Kasumi-1 (cell line): ENCODE data around the gene CD27.

Experiments
- DNase-seq, 2 experiments: peaks; one replicate each; lab custom pipeline; 2025; lab: John Stamatoyannopoulos, UW

Gene CD27

GRCh38 chr12:6434205-6435140 lies 10.3 kb upstream of the CD27 start:
- no peak for DNase-seq

DNA sequence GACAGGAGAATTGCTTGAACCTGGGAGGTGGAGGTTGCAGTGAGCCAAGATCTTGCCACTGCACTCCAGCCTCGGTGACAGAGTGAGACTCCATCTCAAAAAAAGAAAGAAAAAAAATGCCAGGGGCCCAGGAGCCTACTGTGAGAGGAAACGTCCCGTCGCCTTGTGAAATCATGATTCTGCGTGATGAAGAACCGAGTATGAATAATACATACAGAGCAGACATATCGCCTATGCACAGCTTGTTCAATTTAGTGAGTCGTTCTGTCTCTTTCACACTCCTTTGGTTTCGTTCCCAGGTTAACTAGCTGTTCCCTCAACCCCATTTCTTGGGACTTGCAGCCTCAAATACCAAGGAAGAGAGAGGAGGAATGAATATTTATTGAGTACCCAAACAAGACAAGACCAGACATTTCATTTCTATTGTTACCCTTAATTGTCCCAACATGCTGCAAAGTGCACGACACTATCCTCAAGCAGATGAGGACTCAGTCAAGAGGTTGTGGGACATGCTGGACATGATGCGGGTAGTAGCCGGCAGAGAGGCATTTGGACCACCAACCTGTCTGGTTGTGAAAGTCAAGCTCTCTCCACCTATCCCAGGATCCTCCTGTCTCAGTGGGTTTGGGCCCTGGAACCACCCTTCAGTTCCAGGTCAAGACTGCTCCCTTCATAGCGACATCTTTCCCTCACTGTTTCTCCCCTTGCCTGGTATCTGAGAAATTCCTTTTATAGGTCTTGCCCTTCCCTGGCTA lies 8.6 kb upstream of the CD27 start:
- DNase-seq = no peak

DNA sequence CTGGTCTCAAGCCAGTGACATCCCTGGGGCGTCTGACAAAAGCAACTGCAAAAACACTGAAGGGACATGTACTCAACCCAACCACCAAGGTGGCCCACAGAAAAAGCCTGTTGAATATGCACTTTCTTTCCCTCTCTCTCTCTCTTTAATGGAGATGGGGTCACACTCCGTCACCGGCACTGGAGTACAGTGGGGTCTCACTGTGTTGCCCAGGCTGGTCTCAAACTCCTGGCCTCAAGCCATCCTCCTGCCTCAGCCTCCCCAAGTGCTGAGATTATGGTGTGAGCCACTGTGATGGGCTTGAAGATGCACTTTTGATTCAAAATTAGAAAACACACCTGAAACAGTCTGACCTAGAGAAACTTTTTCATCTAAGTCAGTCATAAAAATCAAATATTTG lies 7.2 kb upstream of the CD27 start:
- no peak for DNase-seq

DNA sequence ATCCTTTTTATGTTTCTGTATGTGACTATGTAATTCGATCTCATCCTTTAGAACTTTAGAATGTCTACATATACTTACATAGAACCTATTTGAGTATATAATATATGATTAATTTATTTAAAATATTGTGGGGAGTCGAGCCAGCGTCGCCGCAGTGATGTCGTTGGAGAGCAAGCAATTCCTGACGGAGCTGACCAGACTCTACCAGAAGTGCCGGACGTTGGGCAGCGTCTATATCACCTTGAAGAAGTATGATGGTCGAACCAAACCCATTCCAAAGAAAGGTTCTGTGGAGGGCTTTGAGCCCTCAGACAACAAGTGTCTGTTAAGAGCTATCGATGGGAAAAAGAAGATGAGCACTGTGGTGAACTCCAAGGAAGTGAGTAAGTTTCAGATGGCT lies 6.4 kb upstream of the CD27 start:
- DNase-seq = no peak

DNA sequence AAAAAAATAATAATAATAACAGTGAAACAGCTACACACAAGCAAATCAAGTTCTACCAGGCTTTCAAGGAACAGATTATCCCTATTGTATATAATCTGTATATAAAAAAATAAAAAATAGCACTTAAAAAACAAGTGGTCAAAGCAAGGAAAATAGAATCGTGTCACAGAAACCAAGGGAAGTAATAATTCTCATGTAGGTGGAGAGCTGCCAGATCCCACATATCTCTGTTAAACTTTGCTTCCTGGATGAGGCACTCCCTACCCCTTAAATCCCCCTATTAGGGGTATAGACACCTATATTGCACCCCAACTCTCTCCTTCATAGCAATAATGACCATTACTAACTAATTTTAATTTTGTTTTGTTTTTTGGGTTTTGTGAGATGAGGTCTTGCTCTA lies 4.4 kb upstream of the CD27 start:
- no peak for DNase-seq

GRCh38 chr12:6442836-6443235 lies 1.9 kb upstream of the CD27 start:
- no peak for DNase-seq

GRCh38 chr12:6443361-6443983 lies 1.3 kb upstream of the CD27 start:
- DNase-seq = no peak

- DNase-seq = no peak
These were observed 724 bp upstream of the CD27 start for GRCh38 chr12:6444031-6444430.

- no peak for DNase-seq
These were observed 5.5 kb downstream of the CD27 start for GRCh38 chr12:6450091-6450868.

GRCh38 chr12:6450869-6451347 lies 6.2 kb downstream of the CD27 start:
- no peak for DNase-seq

DNA sequence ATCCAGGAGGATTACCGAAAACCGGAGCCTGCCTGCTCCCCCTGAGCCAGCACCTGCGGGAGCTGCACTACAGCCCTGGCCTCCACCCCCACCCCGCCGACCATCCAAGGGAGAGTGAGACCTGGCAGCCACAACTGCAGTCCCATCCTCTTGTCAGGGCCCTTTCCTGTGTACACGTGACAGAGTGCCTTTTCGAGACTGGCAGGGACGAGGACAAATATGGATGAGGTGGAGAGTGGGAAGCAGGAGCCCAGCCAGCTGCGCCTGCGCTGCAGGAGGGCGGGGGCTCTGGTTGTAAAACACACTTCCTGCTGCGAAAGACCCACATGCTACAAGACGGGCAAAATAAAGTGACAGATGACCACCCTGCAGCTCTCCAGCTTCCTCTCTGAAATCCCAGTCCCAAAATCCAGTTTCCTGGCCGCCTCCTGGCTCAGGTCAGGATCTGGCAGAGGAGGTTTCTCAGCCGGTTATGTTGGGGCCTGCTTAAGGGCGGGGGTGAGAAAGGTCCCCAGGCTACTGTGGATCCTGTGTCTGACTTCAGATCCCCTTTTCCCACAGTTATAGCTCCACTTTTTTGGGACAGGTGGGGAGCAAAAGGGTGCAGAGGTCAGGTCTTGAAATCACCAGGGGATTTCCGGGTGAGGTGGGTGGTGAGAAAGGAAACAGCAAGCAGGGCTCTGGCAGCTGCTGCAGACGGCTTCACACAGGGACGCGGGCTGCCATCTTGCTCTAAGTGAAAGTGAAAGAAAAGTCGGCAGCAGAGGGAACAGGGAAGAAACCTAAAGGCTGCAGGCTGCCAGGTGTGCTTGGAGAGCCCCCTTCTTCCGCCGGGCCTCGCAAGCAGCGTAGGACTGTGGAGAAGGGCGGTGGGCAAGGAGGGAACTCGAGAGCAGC lies 6.8 kb downstream of the CD27 start, which contains the start of gene TAPBPL:
TSS of gene TAPBPL (plus strand) at position 695 of the 897 bp plus-strand sequence. CDS start 207 bp downstream, outside the sequence.
- DNase-seq = peak; percentile 58 to 69

- DNase-seq = no peak
These were observed 7.6 kb downstream of the CD27 start for GRCh38 chr12:6452245-6452943.

GRCh38 chr12:6452944-6453630 lies 8.3 kb downstream of the CD27 start:
- no peak for DNase-seq

DNA sequence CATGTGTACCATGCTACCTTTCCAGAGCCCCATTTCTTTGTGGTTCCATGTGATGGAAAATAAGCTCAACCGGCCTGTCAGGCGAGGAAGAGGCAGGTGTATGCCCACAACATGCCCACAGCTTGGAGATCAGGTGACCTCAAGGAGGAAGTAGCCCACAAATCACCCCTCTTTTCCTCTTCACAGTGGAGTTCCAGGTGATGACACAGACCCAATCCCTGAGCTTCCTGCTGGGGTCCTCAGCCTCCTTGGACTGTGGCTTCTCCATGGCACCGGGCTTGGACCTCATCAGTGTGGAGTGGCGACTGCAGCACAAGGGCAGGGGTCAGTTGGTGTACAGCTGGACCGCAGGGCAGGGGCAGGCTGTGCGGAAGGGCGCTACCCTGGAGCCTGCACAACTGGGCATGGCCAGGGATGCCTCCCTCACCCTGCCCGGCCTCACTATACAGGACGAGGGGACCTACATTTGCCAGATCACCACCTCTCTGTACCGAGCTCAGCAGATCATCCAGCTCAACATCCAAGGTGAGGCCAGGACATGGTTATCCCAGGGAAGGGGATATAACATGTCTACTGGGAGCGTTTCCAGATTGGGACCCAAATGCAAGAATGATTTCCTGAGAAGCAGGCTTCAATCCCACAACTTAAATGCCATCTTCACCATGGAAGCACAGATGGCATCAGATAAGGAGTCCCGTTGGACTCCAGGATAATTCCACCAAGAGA lies 12.6 kb downstream of the CD27 start:
- DNase-seq = no peak

GRCh38 chr12:6458281-6459003 lies 13.7 kb downstream of the CD27 start:
- DNase-seq = no peak

- DNase-seq = no peak
These were observed 14.2 kb downstream of the CD27 start for GRCh38 chr12:6459004-6459337.

DNA sequence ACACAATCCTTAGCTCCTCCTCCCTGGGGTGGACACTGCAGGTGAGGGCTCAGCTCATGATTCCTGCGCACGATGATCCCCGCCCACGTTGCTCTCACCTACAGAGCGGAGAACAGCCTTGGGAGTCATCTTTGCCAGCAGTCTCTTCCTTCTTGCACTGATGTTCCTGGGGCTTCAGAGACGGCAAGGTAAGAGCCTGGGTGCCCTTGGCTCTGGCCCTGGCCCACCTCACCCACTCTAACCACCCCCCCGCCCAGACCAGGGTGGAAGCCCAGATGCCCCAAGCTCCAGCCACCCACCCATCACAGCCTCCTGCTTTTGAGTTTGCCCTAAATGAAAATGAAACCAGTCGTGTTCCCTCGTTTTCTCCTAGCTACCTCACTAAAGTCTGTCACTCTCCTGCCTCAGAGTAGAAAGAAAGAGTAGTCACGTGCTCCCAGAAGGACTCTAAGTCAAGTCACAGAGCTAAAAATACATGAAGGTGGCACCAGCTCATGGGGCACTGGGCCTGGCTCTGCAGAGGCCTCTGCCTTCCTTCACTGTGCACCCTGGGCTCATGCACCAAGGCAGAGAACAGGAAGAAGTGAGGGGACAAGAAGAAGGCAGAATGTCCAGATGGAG lies 16.1 kb downstream of the CD27 start:
- DNase-seq = no peak
